ENCODE measurements around the gene PCNX4. TPM values are rescaled to one million over a fixed set of nuclear protein-coding genes. Genes with fewer than 3 reads are reported as not detected.

PCNX4 gene
- total and polyA plus RNA-seq, 9 donors, result 19.2 to 83.4 (median 56.8) TPM

GRCh38 chr14:60217713-60218112, 126.0 kb downstream of the PCNX4 start:
- intact Hi-C loops (cut with DNase I), result no loop called here
- Histone ChIP-seq H3K4me1 (ENCODE audit: insufficient read depth) (no peaks in the 10 kb centered on the region), H3K4me3 (no peak overlapping the region), H3K27me3 (no peaks in the 10 kb centered on the region), H3K36me3 (no peaks in the 10 kb centered on the region), H3K27ac (no peak overlapping the region), H3K9me3 (no peaks in the 10 kb centered on the region)
- DNase-seq, result no peak
- WGBS, 3 donors, result 28 to 62% (median 37%) methylated on average over 3 of the region's 3 CpGs
- no peak for TF ChIP-seq POLR2A (IDR thresholded peaks at IDR 0.05)
- no peak for TF ChIP-seq CTCF (IDR thresholded peaks at IDR 0.05)
- no peak for TF ChIP-seq EP300 (IDR thresholded peaks at IDR 0.05)

Other genes starting within 250 kb of the PCNX4 start
- gene RTN1, start 221.1 kb upstream of the PCNX4 start, total RNA-seq, result 1 to 10 TPM in 3 of 7 donors, under 1 TPM in 4; 0.51 to 7.4 (median 1.00) TPM
- gene RTN1, start 221.1 kb upstream of the PCNX4 start, polyA plus RNA-seq, result 10 to 100 TPM in 1 of 2 donors, under 1 TPM in 1; 0.93 to 10.2 TPM
- under 1 TPM in 3 of 7 donors, not detected in 4; 0.15 to 0.62 (median 0.57) TPM for gene LRRC9, start 171.8 kb upstream of the PCNX4 start, total RNA-seq
- gene LRRC9, start 171.8 kb upstream of the PCNX4 start, polyA plus RNA-seq, result not detected
- gene DHRS7, start 73.5 kb downstream of the PCNX4 start, total RNA-seq, result 10 to 100 TPM; 57.5 to 71.6 (median 59.7) TPM
- gene DHRS7, start 73.5 kb downstream of the PCNX4 start, polyA plus RNA-seq, result 10 to 100 TPM; 62.0 to 96.7 TPM
- 10 to 100 TPM; 24.4 to 44.7 (median 43.2) TPM for gene PPM1A, start 157.3 kb downstream of the PCNX4 start, total RNA-seq
- 10 to 100 TPM; 15.0 to 34.2 TPM for gene PPM1A, start 157.3 kb downstream of the PCNX4 start, polyA plus RNA-seq

All from ovary (tissue), 9 donors.